GM12878 (cell line): ENCODE measurements around the gene METTL3. TPM values are rescaled to one million over a fixed set of nuclear protein-coding genes. Genes with fewer than 3 reads are reported as not detected.

ENCODE experiments used
- ATF7 ChIP-seq: fragments of 450-650 bp; IDR thresholded peaks from 2 replicates; pipeline ENCODE4 v1.6.1; 2016; ENCODE audit warnings: low read depth, mild to moderate bottlenecking
- BCL11A ChIP-seq: IDR thresholded peaks from 2 replicates; pipeline ENCODE4 v1.6.1; 2011; ENCODE audit warnings: low read depth, low read length
- BMI1 ChIP-seq: fragments of 450-650 bp; IDR thresholded peaks from 2 replicates; pipeline ENCODE4 v1.6.1; 2016; ENCODE audit warnings: mild to moderate bottlenecking, moderate library complexity, borderline replicate concordance
- CEBPZ ChIP-seq: fragments of 150-350 bp; IDR thresholded peaks from 2 replicates; pipeline ENCODE4 v1.6.1; 2016; ENCODE audit warnings: low read depth, low read length
- EGR1 ChIP-seq, 2 experiments: IDR thresholded peaks; 1 replicate in 1 of 2; 2 replicates in 1 of 2; pipeline ENCODE4 v1.6.1; 2011 to 2012; ENCODE audit warnings: low read depth in 2 of 2, low read length in 2 of 2, borderline replicate concordance in 1 of 2, mild to moderate bottlenecking in 1 of 2, moderate library complexity in 1 of 2
- GATAD2B ChIP-seq: fragments of 450-650 bp; conservative IDR thresholded peaks from 2 replicates; pipeline ENCODE4 v1.6.1; 2017; ENCODE audit warnings: low read depth, mild to moderate bottlenecking, moderate library complexity
- KLF5 ChIP-seq: fragments of 450-650 bp; IDR thresholded peaks from 2 replicates; pipeline ENCODE4 v1.6.1; 2014; ENCODE audit warnings: mild to moderate bottlenecking; ENCODE audit not compliant: partially characterized antibody
- NFXL1 ChIP-seq: fragments of 450-650 bp; IDR thresholded peaks from 2 replicates; pipeline ENCODE4 v1.6.1; 2017; ENCODE audit warnings: antibody characterized with exemption, mild to moderate bottlenecking, borderline replicate concordance
- NR2C2 ChIP-seq: IDR thresholded peaks from 2 replicates; pipeline ENCODE4 v1.6.1; 2011; ENCODE audit warnings: borderline replicate concordance, low read depth; ENCODE audit not compliant: control insufficient read depth, insufficient read length
- POLR2A ChIP-seq: IDR thresholded peaks from 2 replicates; pipeline ENCODE4 v1.6.1; 2011; ENCODE audit warnings: low read depth, mild to moderate bottlenecking, low read length
- RBBP5 ChIP-seq: fragments of 200-600 bp; sonication (generic); conservative IDR thresholded peaks from 2 replicates; pipeline ENCODE4 v1.6.1; 2016
- RELA ChIP-seq: fragments of 450-650 bp; IDR thresholded peaks from 2 replicates; pipeline ENCODE4 v1.8.0; 2014; ENCODE audit warnings: borderline replicate concordance; ENCODE audit not compliant: partially characterized antibody
- RUNX3 ChIP-seq: IDR thresholded peaks from 2 replicates; pipeline ENCODE4 v1.6.1; 2012; ENCODE audit warnings: low read length, inconsistent platforms
- SMARCA5 ChIP-seq: fragments of 450-650 bp; IDR thresholded peaks from 2 replicates; pipeline ENCODE4 v1.6.1; 2017; ENCODE audit warnings: mild to moderate bottlenecking
- SPI1 ChIP-seq: IDR thresholded peaks from 2 replicates; pipeline ENCODE4 v1.6.1; 2011; ENCODE audit warnings: low read depth, mild to moderate bottlenecking, low read length, moderate library complexity, borderline replicate concordance; ENCODE audit not compliant: insufficient read depth
- SRF ChIP-seq, 2 experiments: IDR thresholded peaks; 2 replicates each; pipeline ENCODE4 v1.6.1; 2011; ENCODE audit warnings: low read depth in 2 of 2, low read length in 2 of 2, mild to moderate bottlenecking in 1 of 2, moderate library complexity in 1 of 2
- ZBED1 ChIP-seq: IDR thresholded peaks from 2 replicates; pipeline ENCODE4 v1.6.1; 2016; ENCODE audit warnings: borderline replicate concordance
- ZBTB11 ChIP-seq: fragments of 450-650 bp; formaldehyde crosslinking; IDR thresholded peaks from 2 replicates; pipeline ENCODE4 v1.5.0; 2022; ENCODE audit warnings: mild to moderate bottlenecking, missing genetic modification characterization
- ZSCAN29 ChIP-seq: fragments of 450-650 bp; IDR thresholded peaks from 2 replicates; pipeline ENCODE4 v1.6.1; 2017; ENCODE audit warnings: mild to moderate bottlenecking, moderate library complexity
- polyA plus RNA-seq, 11 experiments: library from polyadenylated mRNA; depleted of rRNA in 4 of 11; unstranded in 6 of 11; stranded (reverse) in 5 of 11; fragments of >200 nt; fragmentation: Nextera tagmentation in 4 of 11; fragmentation: Illumina TruSeq in 1 of 11; extraction: Ambion mirVana in 4 of 11; extraction: Trizol in 1 of 11; gene quantifications; 1 replicate in 1 of 11; 2 replicates in 10 of 11; pipeline versions ENCODE4 v1.2.1 to v1.2.3, GENCODE V29; 2011 to 2016; ENCODE audit warnings: inconsistent platforms in 2 of 11, missing spikeins in 2 of 11, low read depth in 1 of 11
- total RNA-seq, 4 experiments: library from RNA; depleted of rRNA in 3 of 4; stranded (reverse); fragments of >200 nt in 3 of 4; fragmentation: Illumina TruSeq in 1 of 4; extraction: Trizol in 1 of 4; gene quantifications; 2 replicates each; pipeline versions ENCODE4 v1.2.1 to v1.2.3, GENCODE V29; 2013 to 2021
- TF ChIP-seq, protein P1 (sequence below): fragments of 450-650 bp; IDR thresholded peaks from 2 replicates; pipeline ENCODE4 v1.6.1; 2018; ENCODE audit warnings: borderline replicate concordance, mild to moderate bottlenecking; ENCODE audit not compliant: partially characterized antibody

The METTL3 gene
- total and polyA plus RNA-seq, 10 of the 15 experiments (the other 5 are each of a cell fraction or from before 2014, with no cell fraction given), result 32.8 to 165 (median 65.5) TPM

DNA sequence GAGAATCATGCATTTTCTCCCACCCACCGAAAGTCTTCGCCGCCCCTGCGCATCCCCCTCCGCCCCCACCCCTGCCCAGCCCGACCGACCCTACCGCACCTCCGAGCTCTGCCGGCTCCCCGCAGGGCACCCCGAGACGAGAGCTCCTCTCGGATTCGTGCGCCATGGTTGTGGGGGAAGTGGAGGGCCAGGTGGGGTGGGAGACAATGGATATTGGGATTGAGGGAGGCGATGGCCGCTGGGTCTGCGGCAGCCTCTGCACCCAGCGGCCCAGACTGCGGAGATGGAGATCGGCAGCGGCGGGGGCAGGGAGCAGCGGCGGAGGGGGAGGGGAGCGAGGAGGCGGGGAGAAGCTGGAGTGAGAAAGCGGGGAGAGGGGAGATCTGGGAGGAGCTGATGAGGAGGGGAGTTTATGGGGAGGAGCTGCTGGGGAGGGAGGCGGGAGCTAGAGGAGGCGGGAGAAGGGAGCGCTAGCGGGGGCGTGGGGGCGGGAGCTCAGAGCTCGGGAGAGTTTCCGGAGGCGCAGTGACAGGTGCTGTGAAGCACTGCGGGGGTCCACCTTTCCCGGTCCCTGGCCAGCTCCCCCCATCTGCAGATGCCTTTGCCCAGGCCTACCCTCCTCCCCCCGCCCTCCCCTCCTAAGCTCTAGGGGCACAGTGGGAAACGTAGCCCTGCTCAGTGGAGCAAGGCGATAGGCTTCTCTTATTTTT is 15.0 kb upstream of the METTL3 start, which contains the start of gene SALL2 (continued):
- TF ChIP-seq NR2C2, result no peak
- TF ChIP-seq BMI1, result no peak
- no peak for TF ChIP-seq CEBPZ
- no peak for TF ChIP-seq NFXL1
- TF ChIP-seq SMARCA5, result no peak
- TF ChIP-seq SPI1, result no peak
- TF ChIP-seq RELA, result no peak
- TF ChIP-seq, protein P1, sequence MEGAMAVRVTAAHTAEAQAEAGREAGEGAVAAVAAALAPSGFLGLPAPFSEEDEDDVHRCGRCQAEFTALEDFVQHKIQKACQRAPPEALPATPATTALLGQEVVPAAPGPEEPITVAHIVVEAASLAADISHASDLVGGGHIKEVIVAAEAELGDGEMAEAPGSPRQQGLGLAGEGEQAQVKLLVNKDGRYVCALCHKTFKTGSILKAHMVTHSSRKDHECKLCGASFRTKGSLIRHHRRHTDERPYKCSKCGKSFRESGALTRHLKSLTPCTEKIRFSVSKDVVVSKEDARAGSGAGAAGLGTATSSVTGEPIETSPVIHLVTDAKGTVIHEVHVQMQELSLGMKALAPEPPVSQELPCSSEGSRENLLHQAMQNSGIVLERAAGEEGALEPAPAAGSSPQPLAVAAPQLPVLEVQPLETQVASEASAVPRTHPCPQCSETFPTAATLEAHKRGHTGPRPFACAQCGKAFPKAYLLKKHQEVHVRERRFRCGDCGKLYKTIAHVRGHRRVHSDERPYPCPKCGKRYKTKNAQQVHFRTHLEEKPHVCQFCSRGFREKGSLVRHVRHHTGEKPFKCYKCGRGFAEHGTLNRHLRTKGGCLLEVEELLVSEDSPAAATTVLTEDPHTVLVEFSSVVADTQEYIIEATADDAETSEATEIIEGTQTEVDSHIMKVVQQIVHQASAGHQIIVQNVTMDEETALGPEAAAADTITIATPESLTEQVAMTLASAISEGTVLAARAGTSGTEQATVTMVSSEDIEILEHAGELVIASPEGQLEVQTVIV, result no peak
- no peak for TF ChIP-seq KLF5
- peak; percentile 53 for TF ChIP-seq POLR2A
- no peak for TF ChIP-seq ZBED1
- TF ChIP-seq ZBTB11, result no peak
- TF ChIP-seq ATF7, result peak; percentile 46; the same call in 1 of the 2 replicates
- no peak for TF ChIP-seq RUNX3
- no peak for TF ChIP-seq GATAD2B
- no peak for TF ChIP-seq ZSCAN29
- TF ChIP-seq RBBP5, result no peak
- no peak for TF ChIP-seq SRF (IDR thresholded peaks at IDR 0.05; ENCODE audit: low read depth in 2 of 2, low read length in 2 of 2)
- TF ChIP-seq BCL11A, result no peak
- TF ChIP-seq EGR1 (IDR thresholded peaks at IDR 0.05; ENCODE audit: borderline replicate concordance in 1 of 2, low read depth in 2 of 2, low read length in 2 of 2), result peak in 1 of 2 experiments; percentile 96; a peak in 2 of 3 replicates
